Thoracic aorta (tissue), 2 donors: ENCODE data around the gene CDK18. TPM values are rescaled to one million over a fixed set of nuclear protein-coding genes. Genes with fewer than 3 reads are reported as not detected.

Experiments
- ATAC-seq: fragments of 150-250 bp; one replicate; pipeline ENCODE4 v1.8.0; 2017; ENCODE audit warnings: low read depth; ENCODE audit not compliant: insufficient number of reproducible peaks, low FRiP score
- DNase-seq: peaks from one replicate; pipeline ENCODE4 v3.0.0-alpha.2; 2020; ENCODE audit warnings: low spot score
- H3K27ac ChIP-seq, 2 donors: fragments of 200-600 bp; sonication (generic); 1 replicate in 1 of 2; 2 replicates in 1 of 2; pipeline ENCODE4 v1.5.1; 2016; ENCODE audit warnings: mild to moderate bottlenecking in 2 of 2, moderate library complexity in 2 of 2
- H3K27me3 ChIP-seq: fragments of 200-600 bp; sonication (generic); replicated peaks from 2 replicates; pipeline ENCODE4 v1.6.0; 2016; ENCODE audit warnings: mild to moderate bottlenecking; ENCODE audit not compliant: insufficient read depth
- H3K36me3 ChIP-seq: fragments of 200-600 bp; sonication (generic); one replicate; pipeline ENCODE4 v1.5.1; 2016
- H3K4me1 ChIP-seq, 2 donors: fragments of 200-600 bp; sonication (generic); 1 replicate in 1 of 2; 2 replicates in 1 of 2; pipeline versions ENCODE4 v1.5.1 to v1.6.0; 2016; ENCODE audit warnings: low read depth in 2 of 2, mild to moderate bottlenecking in 1 of 2; ENCODE audit not compliant: control insufficient read depth in 1 of 2
- H3K4me3 ChIP-seq: fragments of 200-600 bp; sonication (generic); 2 replicates; pipeline ENCODE4 v1.5.1; 2016; ENCODE audit warnings: mild to moderate bottlenecking
- H3K9me3 ChIP-seq: fragments of 200-600 bp; sonication (generic); 2 replicates; pipeline ENCODE4 v1.5.1; 2016
- total RNA-seq, 2 donors: library from RNA; depleted of rRNA; stranded (reverse); fragments of >200 nt; gene quantifications; one replicate each; pipeline versions ENCODE4 v1.1.0 to v1.2.3, GENCODE V29; 2016
- TF ChIP-seq, protein P1 (sequence below): fragments of 200-600 bp; sonication (generic); IDR thresholded peaks from one replicate; pipeline ENCODE4 v1.5.1; 2019; ENCODE audit warnings: antibody characterized with exemption

CDK18 gene
- total RNA-seq, 2 donors from 2014 or later, result 18.6 to 35.2 TPM

DNA sequence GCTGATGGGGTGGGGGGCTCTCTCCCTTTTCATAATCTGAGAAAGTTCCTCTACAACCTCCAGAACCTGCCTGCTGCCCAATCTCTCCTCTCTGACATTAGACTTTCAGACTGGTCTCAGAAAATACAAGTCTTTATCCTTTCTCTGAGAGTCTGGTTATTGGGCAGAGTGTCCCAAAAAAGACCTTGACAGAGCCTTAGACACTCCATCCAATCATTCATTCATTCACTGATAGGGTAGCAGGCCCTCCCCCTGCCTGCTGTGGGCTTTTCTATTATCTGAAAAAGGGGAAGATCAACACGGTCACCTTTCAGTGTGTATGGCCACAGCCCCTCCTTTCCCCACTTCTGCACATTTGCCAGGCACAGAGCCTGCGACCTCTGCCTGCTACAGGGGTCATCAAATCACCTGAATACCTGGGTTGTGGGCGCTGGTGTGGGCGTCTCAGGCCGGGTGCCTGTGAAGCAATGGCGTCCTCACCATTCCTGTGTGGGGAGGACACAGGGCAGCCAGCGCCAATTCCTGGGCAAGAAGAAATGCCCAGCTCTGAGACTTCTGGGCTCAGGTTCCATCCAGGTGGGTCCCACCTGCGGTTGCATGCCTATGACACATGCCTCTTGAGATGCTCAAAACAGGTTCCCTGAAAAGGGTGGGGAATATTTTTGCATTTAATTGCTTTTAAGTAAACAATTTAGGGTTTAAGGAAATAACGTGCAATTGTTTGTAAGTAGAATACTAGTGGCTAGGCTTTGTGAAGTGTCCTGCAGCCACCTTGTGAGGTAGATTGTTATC is 74.5 kb downstream of the CDK18 start:
- H3K27ac ChIP-seq, result no peak overlapping the region
- no peak overlapping the region for H3K4me3 ChIP-seq
- H3K9me3 ChIP-seq, result no peaks in the 10 kb centered on the region
- ATAC-seq, result no peak
- DNase-seq, result no peak
- H3K27me3 ChIP-seq, result no peaks in the 10 kb centered on the region
- no peaks in the 10 kb centered on the region for H3K36me3 ChIP-seq
- no peaks in the 10 kb centered on the region for H3K4me1 ChIP-seq
- TF ChIP-seq, protein P1, sequence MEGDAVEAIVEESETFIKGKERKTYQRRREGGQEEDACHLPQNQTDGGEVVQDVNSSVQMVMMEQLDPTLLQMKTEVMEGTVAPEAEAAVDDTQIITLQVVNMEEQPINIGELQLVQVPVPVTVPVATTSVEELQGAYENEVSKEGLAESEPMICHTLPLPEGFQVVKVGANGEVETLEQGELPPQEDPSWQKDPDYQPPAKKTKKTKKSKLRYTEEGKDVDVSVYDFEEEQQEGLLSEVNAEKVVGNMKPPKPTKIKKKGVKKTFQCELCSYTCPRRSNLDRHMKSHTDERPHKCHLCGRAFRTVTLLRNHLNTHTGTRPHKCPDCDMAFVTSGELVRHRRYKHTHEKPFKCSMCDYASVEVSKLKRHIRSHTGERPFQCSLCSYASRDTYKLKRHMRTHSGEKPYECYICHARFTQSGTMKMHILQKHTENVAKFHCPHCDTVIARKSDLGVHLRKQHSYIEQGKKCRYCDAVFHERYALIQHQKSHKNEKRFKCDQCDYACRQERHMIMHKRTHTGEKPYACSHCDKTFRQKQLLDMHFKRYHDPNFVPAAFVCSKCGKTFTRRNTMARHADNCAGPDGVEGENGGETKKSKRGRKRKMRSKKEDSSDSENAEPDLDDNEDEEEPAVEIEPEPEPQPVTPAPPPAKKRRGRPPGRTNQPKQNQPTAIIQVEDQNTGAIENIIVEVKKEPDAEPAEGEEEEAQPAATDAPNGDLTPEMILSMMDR, result no peak

DNA sequence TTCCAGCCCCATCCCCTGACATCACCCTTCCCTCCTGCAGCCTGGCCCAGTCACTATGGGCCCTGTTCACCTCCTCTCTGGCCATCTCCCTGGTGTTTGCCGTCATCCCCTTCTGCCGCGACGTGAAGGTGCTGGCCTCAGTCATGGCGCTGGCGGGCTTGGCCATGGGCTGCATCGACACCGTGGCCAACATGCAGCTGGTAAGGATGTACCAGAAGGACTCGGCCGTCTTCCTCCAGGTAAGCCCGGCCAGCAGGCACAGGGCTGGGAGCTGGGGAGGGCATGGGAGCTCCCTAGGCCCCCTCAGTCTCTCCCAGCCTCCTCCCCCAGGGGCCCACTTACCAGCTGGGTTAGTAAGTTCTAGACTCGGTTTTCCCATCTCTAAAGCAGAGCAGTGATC is 75.2 kb downstream of the CDK18 start:
- ATAC-seq, result no peak
- TF ChIP-seq, protein P1, result no peak
- no peaks in the 10 kb centered on the region for H3K9me3 ChIP-seq
- H3K27ac ChIP-seq, result no peak overlapping the region
- no peak for DNase-seq
- H3K4me3 ChIP-seq, result no peak overlapping the region
- H3K27me3 ChIP-seq, result no peaks in the 10 kb centered on the region
- no peaks in the 10 kb centered on the region for H3K4me1 ChIP-seq
- no peaks in the 10 kb centered on the region for H3K36me3 ChIP-seq

DNA sequence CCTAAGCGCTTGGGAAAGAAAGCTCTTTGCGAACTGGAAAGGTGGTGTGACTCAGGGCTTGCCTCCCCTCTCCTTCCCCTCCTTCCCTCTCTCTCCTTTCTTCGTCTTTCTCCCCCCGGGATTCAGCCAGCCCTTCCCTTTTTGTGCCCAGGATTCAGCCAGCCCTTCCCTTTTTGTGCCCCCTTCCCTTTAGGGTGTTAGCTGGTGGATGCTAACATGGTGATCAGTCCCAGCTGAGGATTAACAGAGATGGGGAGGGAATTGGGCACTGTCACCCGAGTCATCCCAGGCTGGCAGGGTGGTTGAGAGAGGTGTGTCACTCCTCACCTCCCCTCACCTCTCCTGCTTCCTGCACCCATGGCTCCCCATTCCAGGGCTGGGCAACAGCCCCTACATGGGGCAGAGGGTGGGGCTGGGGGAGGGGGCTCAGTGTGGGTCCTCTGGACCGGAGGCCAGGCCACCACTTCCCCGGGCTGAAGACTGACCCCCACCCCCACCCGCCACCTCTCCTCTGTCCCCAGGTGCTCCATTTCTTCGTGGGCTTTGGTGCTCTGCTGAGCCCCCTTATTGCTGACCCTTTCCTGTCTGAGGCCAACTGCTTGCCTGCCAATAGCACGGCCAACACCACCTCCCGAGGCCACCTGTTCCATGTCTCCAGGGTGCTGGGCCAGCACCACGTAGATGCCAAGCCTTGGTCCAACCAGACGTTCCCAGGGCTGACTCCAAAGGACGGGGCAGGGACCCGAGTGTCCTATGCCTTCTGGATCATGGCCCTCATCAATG is 75.9 kb downstream of the CDK18 start:
- DNase-seq (no peak), ATAC-seq (no peak)
- H3K36me3 ChIP-seq, result no peaks in the 10 kb centered on the region
- no peaks in the 10 kb centered on the region for H3K9me3 ChIP-seq
- H3K27me3 ChIP-seq, result no peaks in the 10 kb centered on the region
- H3K4me3 ChIP-seq, result no peak overlapping the region
- TF ChIP-seq, protein P1, result no peak
- no peaks in the 10 kb centered on the region for H3K4me1 ChIP-seq
- no peak overlapping the region for H3K27ac ChIP-seq

DNA sequence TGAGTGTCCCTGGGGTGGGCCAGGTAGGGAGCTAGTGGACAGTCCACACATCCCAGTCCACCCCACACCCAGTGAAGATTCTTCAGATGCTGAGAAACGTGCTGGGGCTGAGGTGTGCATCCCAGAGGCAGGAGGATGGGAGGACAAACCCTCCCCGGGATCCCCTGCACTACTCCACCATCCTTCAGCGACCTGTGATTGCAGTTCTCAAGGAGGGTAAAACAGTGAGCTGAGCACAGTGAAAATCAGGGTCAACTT is 76.4 kb downstream of the CDK18 start:
- no peaks in the 10 kb centered on the region for H3K9me3 ChIP-seq
- TF ChIP-seq, protein P1, result no peak

DNA sequence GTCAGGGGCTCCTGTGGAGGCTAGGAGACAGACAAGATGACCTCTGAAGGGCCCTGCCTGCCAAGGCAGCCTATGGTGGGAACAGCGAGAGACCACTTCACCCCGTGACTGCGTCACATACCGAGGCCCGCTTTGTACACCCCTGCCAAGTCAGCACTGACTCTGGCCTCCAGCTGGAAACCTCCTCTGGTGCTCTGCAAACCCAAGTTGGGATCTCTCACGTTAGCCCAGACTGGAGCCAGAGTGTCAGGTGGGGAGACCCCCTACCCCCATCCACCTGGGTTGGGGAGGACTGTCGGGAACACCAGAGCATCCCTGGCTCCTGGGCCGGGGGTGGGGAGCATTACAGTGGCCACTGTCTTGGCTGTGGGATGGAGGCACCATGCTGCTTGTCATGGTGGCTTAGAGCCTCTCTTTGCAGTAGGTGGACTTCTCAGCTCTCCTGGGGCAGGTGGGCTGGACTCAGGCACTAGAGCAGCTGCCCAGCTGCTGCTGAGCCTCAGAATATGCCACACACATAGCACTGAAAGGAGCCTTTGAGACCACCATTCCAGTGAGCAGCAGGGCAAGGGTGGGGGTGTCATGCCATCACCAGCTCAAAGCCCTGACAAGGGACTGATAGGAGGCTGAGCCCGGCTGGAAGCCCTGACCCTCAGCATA is 77.0 kb downstream of the CDK18 start:
- no peaks in the 10 kb centered on the region for H3K36me3 ChIP-seq
- no peak for ATAC-seq
- DNase-seq, result no peak
- TF ChIP-seq, protein P1, result no peak
- H3K27me3 ChIP-seq, result no peaks in the 10 kb centered on the region
- H3K4me3 ChIP-seq, result no peak overlapping the region
- H3K9me3 ChIP-seq, result no peaks in the 10 kb centered on the region
- no peak overlapping the region for H3K27ac ChIP-seq
- H3K4me1 ChIP-seq, result no peaks in the 10 kb centered on the region

More for the DNA sequence above, 76.4 kb downstream of the CDK18 start:
- no peak for DNase-seq
- no peaks in the 10 kb centered on the region for H3K27me3 ChIP-seq
- H3K4me3 ChIP-seq, result no peak overlapping the region
- ATAC-seq, result no peak
- no peak overlapping the region for H3K27ac ChIP-seq
- no peaks in the 10 kb centered on the region for H3K36me3 ChIP-seq
- H3K4me1 ChIP-seq, result no peaks in the 10 kb centered on the region
